NCI-H69 (cell line): ENCODE data around the gene URB1.
A peak's percentile ranks its signal among the peaks of the same experiment; 100 is the strongest.
"Not testable (repeated sequence)": the region's sequence is repeated elsewhere in the genome, so short reads cannot be mapped to it uniquely, and the experiment has no call there.

Source experiments
- DNase-seq: peaks from one replicate; lab custom pipeline; 2025; lab: John Stamatoyannopoulos, UW

URB1 gene

DNA sequence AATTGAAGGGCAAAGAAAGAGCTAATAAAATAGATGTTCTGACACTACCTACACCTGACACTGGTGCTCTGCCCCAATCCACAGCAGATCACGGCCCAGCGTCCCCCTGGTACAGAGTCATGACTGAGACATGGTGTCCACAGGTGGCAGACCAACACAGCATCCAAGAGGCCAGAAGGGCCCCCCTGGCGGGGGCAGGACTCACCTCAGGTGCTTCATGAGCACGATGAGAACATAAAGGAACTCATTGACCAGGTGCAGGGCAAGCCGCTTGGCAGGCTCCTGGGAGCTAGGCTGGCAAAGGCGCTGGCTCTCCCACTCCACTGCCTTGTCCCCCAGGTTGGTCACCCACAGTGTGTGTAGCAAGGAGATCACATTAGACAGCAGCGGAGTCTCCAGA, 73.8 kb downstream of the URB1 start:
- DNase-seq = no peak

DNA sequence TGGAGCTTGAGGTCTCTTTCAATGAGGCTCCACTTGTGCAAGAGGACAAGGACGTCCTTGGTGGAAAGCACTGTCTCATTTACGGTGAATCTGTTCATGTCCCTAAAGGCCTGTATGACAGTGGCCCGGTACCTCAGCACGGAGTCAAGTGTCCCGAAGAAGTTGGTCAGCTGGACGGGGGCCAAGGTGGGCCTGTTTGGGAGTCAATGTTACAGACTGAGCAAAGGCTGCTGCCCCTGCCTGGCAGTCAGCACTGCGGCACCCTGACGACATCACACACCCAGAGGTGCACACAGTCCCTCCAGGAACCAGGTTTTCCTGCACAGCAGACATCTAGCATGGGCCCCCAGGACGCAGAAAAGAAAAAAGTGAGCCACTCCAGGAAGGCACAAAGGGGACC, 75.1 kb downstream of the URB1 start:
- no peak for DNase-seq

- no peak for DNase-seq
Measured at GRCh38 chr21:32316361-32317215, 76.2 kb downstream of the URB1 start.

DNA sequence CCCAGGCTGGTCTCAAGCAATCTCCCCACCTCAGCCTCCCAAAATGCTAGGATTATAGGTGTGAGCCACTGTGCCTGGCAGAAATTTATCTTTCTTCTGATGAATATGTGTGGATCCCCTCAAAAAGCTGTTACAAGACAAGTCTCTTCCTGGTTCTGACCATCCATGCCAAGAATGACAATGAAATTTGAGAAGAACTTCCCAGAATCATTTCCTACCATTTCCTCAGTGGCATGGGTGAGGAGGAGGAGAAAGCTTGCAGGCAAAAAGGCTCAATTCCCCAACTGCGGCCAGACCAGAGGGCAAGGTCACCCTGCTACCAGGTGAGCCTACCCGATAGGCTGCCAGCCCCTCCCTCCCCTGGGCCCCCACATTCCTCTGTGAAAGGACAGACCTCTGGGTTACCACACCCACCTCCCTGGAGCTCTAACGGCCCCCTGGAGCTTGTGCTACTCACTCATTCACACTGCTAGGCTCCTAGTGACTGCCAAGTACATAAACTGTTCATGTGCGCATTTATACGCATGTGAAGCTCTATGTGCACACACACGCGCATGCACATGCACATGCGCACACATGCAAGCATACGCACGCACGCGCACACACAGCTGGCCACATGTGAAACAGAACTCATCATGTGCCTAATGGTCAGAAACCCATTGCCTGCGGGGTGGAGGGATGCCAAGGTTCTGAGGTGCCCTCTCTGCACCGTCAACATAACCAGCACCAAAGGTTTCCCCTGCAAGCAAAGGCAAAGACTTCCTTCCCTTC, 77.1 kb downstream of the URB1 start:
- no peak for DNase-seq

GRCh38 chr21:32314806-32315205, 78.0 kb downstream of the URB1 start:
- DNase-seq = no peak

DNA sequence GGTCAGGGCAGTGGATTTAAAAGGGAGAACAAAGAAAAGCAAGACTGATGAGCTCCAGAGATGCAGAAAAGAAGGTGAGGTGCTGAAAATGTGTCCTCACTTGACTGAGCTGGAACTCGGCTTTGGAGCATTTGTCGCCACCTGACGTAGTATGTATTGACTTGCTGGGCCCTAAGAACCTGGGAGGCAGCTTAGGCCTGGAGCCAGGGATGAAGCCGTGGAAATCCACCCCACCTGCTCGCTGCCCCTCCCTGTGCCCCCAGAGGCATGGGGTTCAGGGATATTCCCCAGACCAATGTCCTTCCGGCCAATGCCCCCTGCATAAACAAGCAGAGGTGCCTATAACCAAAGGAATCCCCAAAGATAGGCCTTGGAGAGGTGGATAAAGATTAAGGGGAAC, 79.8 kb downstream of the URB1 start:
- no peak for DNase-seq

- no peak for DNase-seq
Measured at GRCh38 chr21:32312326-32312725, 80.5 kb downstream of the URB1 start.

- DNase-seq = no peak
Measured at GRCh38 chr21:32311621-32312020, 81.2 kb downstream of the URB1 start.

- not testable (repeated sequence) for DNase-seq
Measured at GRCh38 chr21:32310976-32311375, 81.8 kb downstream of the URB1 start.

- DNase-seq = no peak
Measured at GRCh38 chr21:32309906-32310460, 82.8 kb downstream of the URB1 start.

- no peak for DNase-seq
Measured at GRCh38 chr21:32308696-32309095, 84.1 kb downstream of the URB1 start.

- DNase-seq = no peak
Measured at GRCh38 chr21:32307706-32308105, 85.1 kb downstream of the URB1 start.

GRCh38 chr21:32306021-32306780, 86.6 kb downstream of the URB1 start:
- peak; percentile 23 for DNase-seq

DNA sequence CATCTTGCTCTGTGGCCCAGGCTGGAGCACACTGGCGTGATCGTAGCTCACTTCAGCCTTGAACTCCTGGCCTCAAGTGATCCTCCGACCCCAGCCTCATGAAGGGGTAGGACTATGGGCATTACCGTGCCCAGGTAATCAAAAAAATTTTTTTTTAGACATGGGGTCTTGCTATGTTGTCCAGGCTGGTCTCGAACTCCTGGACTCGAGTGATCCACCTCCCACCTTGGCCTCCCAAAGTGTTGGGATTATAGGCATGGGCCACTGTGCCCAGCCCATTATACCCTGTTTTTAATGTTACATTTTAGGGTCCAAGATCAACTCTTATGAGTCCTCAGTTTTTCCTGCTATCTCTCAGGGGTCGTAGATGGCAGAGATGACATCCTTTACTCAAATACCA, 87.8 kb downstream of the URB1 start:
- DNase-seq = no peak

DNA sequence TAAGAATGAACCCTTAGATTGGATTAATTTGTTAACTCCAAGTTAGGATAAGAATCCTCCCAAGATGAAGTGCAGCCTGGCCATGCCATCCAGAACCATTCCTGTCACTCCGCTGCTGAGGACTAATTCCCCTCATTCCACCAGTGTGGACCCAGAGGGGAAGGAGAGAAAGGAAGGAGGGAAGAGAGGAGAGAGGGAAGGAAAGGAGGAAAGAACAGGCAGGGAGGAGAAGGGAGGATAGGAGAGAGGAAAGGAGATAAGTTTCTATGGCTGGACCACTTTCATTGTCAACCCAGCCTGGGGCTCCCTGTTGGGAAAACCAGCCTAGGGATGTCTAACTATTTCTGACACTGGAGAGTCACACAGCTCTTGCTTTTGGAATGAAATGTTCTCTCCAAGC, 89.4 kb downstream of the URB1 start:
- DNase-seq = no peak

GRCh38 chr21:32302560-32302959, 90.3 kb downstream of the URB1 start:
- DNase-seq = no peak

GRCh38 chr21:32301596-32301995, 91.2 kb downstream of the URB1 start:
- no peak for DNase-seq

DNA sequence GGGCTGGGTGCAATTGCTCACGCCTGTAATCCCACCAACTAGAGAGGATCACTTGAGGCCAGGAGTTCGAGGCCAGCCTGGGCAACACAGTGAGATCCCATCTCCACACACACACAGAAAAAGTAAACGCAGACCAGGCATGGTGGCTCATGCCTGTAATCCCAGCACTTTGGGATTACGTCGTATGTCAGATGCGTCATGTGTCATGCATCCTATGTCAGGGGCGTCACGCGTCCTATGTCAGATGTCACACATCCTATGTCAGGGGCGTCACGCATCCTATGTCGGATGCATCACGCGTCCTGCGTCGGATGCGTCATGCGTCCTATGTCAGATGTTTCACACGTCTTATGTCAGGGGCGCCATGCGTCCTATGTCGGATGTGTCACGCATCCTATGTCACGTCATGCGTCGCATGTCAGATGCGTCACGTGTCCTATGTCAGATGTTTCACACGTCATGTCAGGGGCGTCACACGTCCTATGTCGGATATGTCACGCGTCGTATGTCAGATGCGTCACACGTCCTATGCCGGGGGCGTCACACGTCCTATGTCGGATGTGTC, 92.6 kb downstream of the URB1 start:
- DNase-seq = no peak

- no peak for DNase-seq
Measured at GRCh38 chr21:32299695-32300094, 93.1 kb downstream of the URB1 start.

DNA sequence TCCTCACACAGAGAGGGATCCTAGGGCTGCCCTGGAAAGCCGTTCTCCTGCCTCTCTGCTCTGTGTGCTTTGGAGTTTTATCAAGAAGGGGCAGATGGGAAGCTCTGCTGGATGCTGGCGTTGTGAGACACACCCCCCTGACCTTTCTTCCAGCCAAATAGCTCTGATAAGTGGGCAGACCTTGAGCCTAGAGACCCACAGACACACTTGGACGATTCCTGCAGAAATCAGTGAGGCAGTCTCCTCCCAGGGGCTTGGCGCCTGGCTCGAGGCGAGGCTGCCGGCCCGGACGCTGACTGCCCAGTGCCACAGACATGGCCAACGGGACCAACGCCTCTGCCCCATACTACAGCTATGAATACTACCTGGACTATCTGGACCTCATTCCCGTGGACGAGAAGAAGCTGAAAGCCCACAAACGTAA, 94.1 kb downstream of the URB1 start, which contains the start of gene MRAP:
TSS of gene MRAP (plus strand) at position 198 of the 424 bp plus-strand sequence. CDS start at position 315, 117 bp downstream.
- DNase-seq = no peak

GRCh38 chr21:32298148-32298559, 94.7 kb downstream of the URB1 start:
- no peak for DNase-seq

DNA sequence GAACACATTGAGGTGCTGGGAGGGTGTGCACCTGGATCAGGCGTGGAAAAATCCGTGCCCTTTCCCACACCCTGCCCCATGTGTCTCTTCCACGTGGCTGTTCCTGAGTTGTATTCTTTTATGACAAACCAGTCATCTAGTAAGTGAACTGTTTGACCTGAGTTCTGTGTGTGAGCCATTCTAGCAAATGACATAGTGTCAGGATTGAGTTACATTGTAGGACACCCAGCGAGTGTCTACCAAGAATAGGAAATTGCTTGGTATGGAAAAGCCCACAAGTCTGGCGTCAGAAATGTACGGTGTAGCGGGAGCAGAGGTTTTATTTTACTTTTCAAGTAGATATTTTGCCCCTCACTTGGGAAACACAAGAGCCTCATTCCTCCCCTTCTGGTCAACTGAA, 95.4 kb downstream of the URB1 start:
- no peak for DNase-seq
